ENCODE measurements around the gene MTX1.

The MTX1 gene

GRCh38 chr1:155174324-155175280, 33.9 kb upstream of the MTX1 start:
- peak in 1 of 4 experiments; percentile 40 for DNase-seq

GRCh38 chr1:155175281-155175926, 33.1 kb upstream of the MTX1 start:
- no peak for DNase-seq

- peak in 3 of 4 experiments; percentile 31 to 54 (median 41) for DNase-seq
These were observed 32.5 kb upstream of the MTX1 start for GRCh38 chr1:155175927-155176371.

GRCh38 chr1:155176544-155177071, 31.9 kb upstream of the MTX1 start:
- DNase-seq = peak; percentile 87 to 92 (median 91)

GRCh38 chr1:155177192-155177917, 31.1 kb upstream of the MTX1 start:
- no peak for DNase-seq

GRCh38 chr1:155177918-155178281, 30.6 kb upstream of the MTX1 start:
- no peak for DNase-seq

GRCh38 chr1:155178441-155179111, 29.9 kb upstream of the MTX1 start:
- peak; percentile 57 to 82 (median 74) for DNase-seq

- no peak for DNase-seq
These were observed 29.1 kb upstream of the MTX1 start for GRCh38 chr1:155179112-155180031.

GRCh38 chr1:155181371-155182051, 27.0 kb upstream of the MTX1 start:
- DNase-seq = no peak

- DNase-seq = no peak
These were observed 26.4 kb upstream of the MTX1 start for GRCh38 chr1:155182052-155182550.

GRCh38 chr1:155183775-155184221, 24.7 kb upstream of the MTX1 start:
- DNase-seq = no peak

- no peak for DNase-seq
These were observed 24.1 kb upstream of the MTX1 start for GRCh38 chr1:155184351-155184811.

GRCh38 chr1:155184835-155185782, 23.4 kb upstream of the MTX1 start:
- peak; percentile 84 to 91 (median 90) for DNase-seq

GRCh38 chr1:155185783-155186066, 22.8 kb upstream of the MTX1 start:
- DNase-seq = no peak

GRCh38 chr1:155186067-155186793, 22.3 kb upstream of the MTX1 start:
- no peak for DNase-seq

GRCh38 chr1:155186794-155187455, 21.6 kb upstream of the MTX1 start:
- peak in 1 of 4 experiments; percentile 0 for DNase-seq

- DNase-seq = peak in 1 of 4 experiments; percentile 3
These were observed 21.0 kb upstream of the MTX1 start for GRCh38 chr1:155187456-155187891.

GRCh38 chr1:155188268-155188667, 20.2 kb upstream of the MTX1 start:
- DNase-seq = peak in 1 of 4 experiments; percentile 1
